Measurements from ENCODE around the gene MRM2. TPM values are rescaled to one million over a fixed set of nuclear protein-coding genes. Genes with fewer than 3 reads are reported as not detected.

MRM2 gene
- total RNA-seq, 1 donor from 2014 or later, result 9.1 TPM

GRCh38 chr7:2247141-2247995 lies 5.4 kb upstream of the MRM2 start:
- no peak for DNase-seq (ENCODE audit: low spot score)

- peak; percentile 19 for DNase-seq (ENCODE audit: low spot score)
Observed at GRCh38 chr7:2245883-2246675, 4.1 kb upstream of the MRM2 start.

- DNase-seq (ENCODE audit: low spot score), result no peak
Observed at GRCh38 chr7:2244404-2244995, 2.5 kb upstream of the MRM2 start.

- no peak for DNase-seq (ENCODE audit: low spot score)
Observed at GRCh38 chr7:2243458-2243857, 1.5 kb upstream of the MRM2 start.

- DNase-seq (ENCODE audit: low spot score), result peak; percentile 12
Observed at GRCh38 chr7:2242541-2243429, 780 bp upstream of the MRM2 start.

GRCh38 chr7:2239242-2239641 lies 2.8 kb downstream of the MRM2 start:
- no peak for DNase-seq (ENCODE audit: low spot score)

- DNase-seq (ENCODE audit: low spot score), result peak; percentile 64
Observed at GRCh38 chr7:2237109-2237602, 4.8 kb downstream of the MRM2 start.

GRCh38 chr7:2233926-2234325 lies 8.1 kb downstream of the MRM2 start:
- DNase-seq (ENCODE audit: low spot score), result no peak

GRCh38 chr7:2232766-2233520 lies 9.1 kb downstream of the MRM2 start, which contains the start of gene MAD1L1:
Gene MAD1L1, minus strand, starts transcription at chr7:2232945. Its CDS starts 2,812 bp downstream, at chr7:2230133.
- peak; percentile 94 for DNase-seq (ENCODE audit: low spot score)

- no peak for DNase-seq (ENCODE audit: low spot score)
Observed at GRCh38 chr7:2231992-2232765, 9.8 kb downstream of the MRM2 start.

GRCh38 chr7:2230882-2231281 lies 11.1 kb downstream of the MRM2 start:
- DNase-seq (ENCODE audit: low spot score), result no peak

- DNase-seq (ENCODE audit: low spot score), result no peak
Observed at GRCh38 chr7:2230226-2230625, 11.8 kb downstream of the MRM2 start.

GRCh38 chr7:2229467-2229866 lies 12.5 kb downstream of the MRM2 start:
- DNase-seq (ENCODE audit: low spot score), result no peak

GRCh38 chr7:2228921-2229320 lies 13.1 kb downstream of the MRM2 start:
- DNase-seq (ENCODE audit: low spot score), result no peak

GRCh38 chr7:2227699-2228098 lies 14.3 kb downstream of the MRM2 start:
- DNase-seq (ENCODE audit: low spot score), result no peak

- no peak for DNase-seq (ENCODE audit: low spot score)
Observed at GRCh38 chr7:2225830-2226229, 16.2 kb downstream of the MRM2 start.

GRCh38 chr7:2225336-2225735 lies 16.7 kb downstream of the MRM2 start:
- no peak for DNase-seq (ENCODE audit: low spot score)

GRCh38 chr7:2224934-2225333 lies 17.1 kb downstream of the MRM2 start:
- DNase-seq (ENCODE audit: low spot score), result no peak

- DNase-seq (ENCODE audit: low spot score), result no peak
Observed at GRCh38 chr7:2224491-2224928, 17.5 kb downstream of the MRM2 start.
